Measurements from ENCODE around the gene MUC6. TPM values are rescaled to one million over a fixed set of nuclear protein-coding genes. Genes with fewer than 3 reads are reported as not detected.

Gene MUC6
- total RNA-seq, 4 donors from 2014 or later = not detected

DNA sequence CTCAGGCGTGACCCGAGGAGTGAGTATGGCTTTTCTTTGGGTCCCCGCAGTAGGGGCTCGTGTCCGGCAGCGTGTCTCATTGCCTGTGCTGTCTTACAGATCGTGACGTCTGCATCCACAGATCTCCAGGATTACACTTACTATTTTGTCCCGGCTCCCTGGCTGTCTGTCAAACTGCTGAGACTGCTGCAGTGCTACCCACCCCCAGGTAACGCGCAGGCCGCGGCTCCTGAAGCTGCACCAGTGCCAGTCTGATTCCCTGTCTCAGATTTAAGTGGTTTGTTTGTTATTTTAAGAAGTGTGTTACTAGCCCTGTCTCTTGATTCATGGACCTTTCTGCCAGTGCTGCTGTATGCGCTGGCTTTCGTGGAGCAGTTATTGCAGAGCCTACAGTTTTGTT, 52.0 kb downstream of the MUC6 start:
- no peak for TF ChIP-seq POLR2AphosphoS5 (IDR thresholded peaks at IDR 0.05)
- no peak for TF ChIP-seq EP300 (IDR thresholded peaks at IDR 0.05)
- no peak for TF ChIP-seq CTCF (IDR thresholded peaks at IDR 0.05)
- TF ChIP-seq POLR2A (IDR thresholded peaks at IDR 0.05; ENCODE audit: low read depth) = no peak
- Histone ChIP-seq H3K36me3 (peaks cover 70 to 97% (median 87%) of the 10 kb centered on the region in 4 donors), H3K9me3 (no peaks in the 10 kb centered on the region), H3K27ac (replicated peaks in 1 of 4) (no peak overlapping the region), H3K27me3 (no peaks in the 10 kb centered on the region), H3K4me1 (peaks cover 0 to 5% (median 0%) of the 10 kb centered on the region in 4 donors), H3K4me3 (no peak overlapping the region)
- 89% methylated on average over 12 of the region's 15 CpGs for WGBS
- intact Hi-C loops (cut with DNase I) = no loop called here
- DNase-seq (ENCODE audit: extremely low spot score) = no peak

DNA sequence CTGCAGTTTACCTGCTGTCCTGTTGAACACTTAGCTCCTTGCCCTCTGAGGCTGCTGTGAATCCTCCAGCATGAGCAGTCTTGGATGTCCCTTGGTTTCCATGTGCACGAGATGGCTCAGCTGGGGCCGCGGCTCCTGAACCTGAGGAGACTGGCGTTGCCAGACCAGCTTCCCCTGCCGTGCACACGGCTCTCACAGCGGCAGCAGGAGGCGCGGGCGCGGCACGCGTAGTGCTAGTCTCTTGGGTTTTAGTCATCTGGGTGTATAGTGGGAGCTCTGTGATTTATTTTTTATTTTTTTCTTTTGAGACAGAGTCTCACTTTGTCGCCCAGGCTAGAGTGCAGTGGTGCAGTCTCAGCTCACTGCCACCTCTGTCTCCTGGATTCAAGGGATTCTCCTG, 54.8 kb downstream of the MUC6 start:
- TF ChIP-seq CTCF (IDR thresholded peaks at IDR 0.05) = no peak
- TF ChIP-seq POLR2A (IDR thresholded peaks at IDR 0.05; ENCODE audit: low read depth) = no peak
- TF ChIP-seq POLR2AphosphoS5 (IDR thresholded peaks at IDR 0.05) = no peak
- TF ChIP-seq EP300 (IDR thresholded peaks at IDR 0.05) = no peak
- Histone ChIP-seq H3K4me1 (peaks cover 0 to 15% (median 3%) of the 10 kb centered on the region in 4 donors), H3K27ac (replicated peaks in 1 of 4) (no peak overlapping the region), H3K4me3 (no peak overlapping the region), H3K27me3 (no peaks in the 10 kb centered on the region), H3K36me3 (peaks cover 59 to 97% (median 87%) of the 10 kb centered on the region in 4 donors), H3K9me3 (no peaks in the 10 kb centered on the region)
- 92% methylated on average over 14 of the region's 14 CpGs for WGBS
- DNase-seq (ENCODE audit: extremely low spot score) = no peak
- intact Hi-C loops (cut with DNase I) = no loop called here

DNA sequence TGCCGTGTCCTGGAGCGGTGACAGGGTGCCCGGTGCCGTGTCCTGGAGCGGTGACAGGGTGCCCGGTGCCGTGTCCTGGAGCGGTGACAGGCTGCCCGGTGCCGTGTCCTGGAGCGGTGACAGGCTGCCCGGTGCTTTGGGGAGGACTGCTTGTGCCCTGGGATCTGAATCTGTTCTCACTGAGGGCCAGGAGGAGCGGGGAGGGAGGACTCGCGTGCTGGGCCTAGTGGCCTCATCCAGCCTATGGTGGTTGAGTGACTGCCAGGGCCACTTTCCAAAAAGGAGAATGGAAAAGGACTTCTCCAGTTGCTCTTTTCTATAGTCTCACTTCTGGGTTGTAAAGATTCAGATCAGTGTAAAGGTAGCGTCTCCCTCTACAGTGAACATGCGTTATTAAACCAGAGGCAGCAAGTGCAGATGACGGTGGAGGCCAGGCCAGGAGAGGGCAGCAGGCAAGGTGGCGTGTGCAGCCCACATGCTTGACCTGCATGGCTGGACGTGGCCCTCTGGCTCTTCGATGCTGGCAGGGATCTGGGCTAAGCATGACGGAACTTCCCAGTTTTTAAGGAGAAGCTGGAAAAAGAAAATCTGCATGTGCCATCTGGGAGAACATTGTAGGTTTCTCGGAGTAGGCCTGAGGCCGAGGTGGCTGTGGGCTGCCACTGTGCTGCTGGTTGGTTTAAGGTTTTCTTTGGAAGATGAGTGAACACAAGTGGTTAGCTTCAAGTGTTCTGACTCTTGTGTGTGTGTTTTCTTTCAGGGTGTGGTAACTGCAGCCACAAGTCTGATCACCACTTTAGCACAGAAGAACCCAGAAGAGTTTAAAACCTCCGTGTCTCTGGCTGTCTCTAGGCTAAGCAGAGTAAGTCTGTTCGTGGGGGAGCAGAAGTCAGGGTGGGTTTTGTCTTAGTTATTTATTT, 55.8 kb downstream of the MUC6 start:
- Histone ChIP-seq H3K4me1 (peaks cover 0 to 20% (median 8%) of the 10 kb centered on the region in 4 donors), H3K27ac (replicated peaks in 1 of 4) (no peak overlapping the region), H3K4me3 (no peak overlapping the region), H3K9me3 (no peaks in the 10 kb centered on the region), H3K27me3 (no peaks in the 10 kb centered on the region), H3K36me3 (peaks cover 49 to 97% (median 84%) of the 10 kb centered on the region in 4 donors)
- intact Hi-C loops (cut with DNase I) = no loop called here
- no peak for TF ChIP-seq POLR2AphosphoS5 (IDR thresholded peaks at IDR 0.05)
- no peak for TF ChIP-seq POLR2A (IDR thresholded peaks at IDR 0.05; ENCODE audit: low read depth)
- no peak for TF ChIP-seq EP300 (IDR thresholded peaks at IDR 0.05)
- TF ChIP-seq CTCF (IDR thresholded peaks at IDR 0.05) = no peak
- DNase-seq (ENCODE audit: extremely low spot score) = no peak
- WGBS = 88% methylated on average over 11 of the region's 26 CpGs

DNA sequence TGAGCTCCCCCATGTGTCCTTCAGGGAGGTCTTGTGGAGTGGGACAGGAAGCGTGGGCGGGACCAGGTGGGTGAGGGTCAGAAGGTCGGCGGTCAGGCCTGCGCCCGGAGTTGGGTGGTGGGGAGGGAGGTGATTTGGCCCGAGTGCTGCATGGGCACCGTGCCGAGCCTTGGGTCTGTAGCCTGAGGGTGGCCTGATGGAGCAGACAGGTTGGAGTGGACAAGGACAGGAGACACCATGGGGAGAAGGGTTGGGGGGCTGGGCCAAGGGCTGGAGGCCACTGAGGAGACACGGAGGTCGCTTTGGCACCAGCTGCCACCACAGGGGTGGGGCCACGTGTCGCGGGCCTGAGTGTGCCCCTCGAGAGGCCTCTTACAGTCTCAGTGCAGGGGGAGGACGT, 57.7 kb downstream of the MUC6 start:
- peaks cover 42 to 97% (median 82%) of the 10 kb centered on the region in 4 donors for H3K36me3 ChIP-seq
- no peaks in the 10 kb centered on the region for H3K27me3 ChIP-seq
- 88% methylated on average over 16 of the region's 16 CpGs for WGBS
- no peaks in the 10 kb centered on the region for H3K9me3 ChIP-seq
- TF ChIP-seq EP300 (IDR thresholded peaks at IDR 0.05) (no peak), POLR2A (IDR thresholded peaks at IDR 0.05; ENCODE audit: low read depth) (no peak), CTCF (IDR thresholded peaks at IDR 0.05) (no peak), POLR2AphosphoS5 (IDR thresholded peaks at IDR 0.05) (no peak)
- DNase-seq (ENCODE audit: extremely low spot score) = no peak
- H3K4me3 ChIP-seq = no peak overlapping the region
- H3K27ac ChIP-seq (replicated peaks in 1 of 4) = no peak overlapping the region
- intact Hi-C loops (cut with DNase I) = no loop called here
- H3K4me1 ChIP-seq = peaks cover 0 to 20% (median 8%) of the 10 kb centered on the region in 4 donors
